Measurements from ENCODE around the gene MRPL37.

GRCh38 chr1:54239035-54239383 lies 39.0 kb downstream of the MRPL37 start:
- TF ChIP-seq CTCF (IDR thresholded peaks at IDR 0.05; ENCODE audit: low read depth, low read length, poor library complexity, severe bottlenecking) (no peak), EZH2phosphoT487 (IDR thresholded peaks at IDR 0.05; ENCODE audit: borderline replicate concordance, low read length) (no peak)
